ENCODE results near the gene VIPR2.

GRCh38 chr7:159017210-159017609, 127.5 kb downstream of the VIPR2 start:
- TF ChIP-seq CTCF (IDR thresholded peaks at IDR 0.05) (no peak), POLR2A (IDR thresholded peaks at IDR 0.05) (no peak)
